K562 (cell line): ENCODE results near the gene C19orf85. TPM values are rescaled to one million over a fixed set of nuclear protein-coding genes. Genes with fewer than 3 reads are reported as not detected.

ENCODE experiments used
- ATAC-seq: fragments of 200-7000 bp; cut with Tn5 transposase; 3 replicates; pipeline ENCODE4 v1.9.1; 2020; ENCODE audit warnings: moderate library complexity
- BruUV-seq: library from RNA; stranded (reverse); fragments of 400-500 nt; replicated peaks from 2 replicates; lab custom pipeline; 2021; lab: Mats Ljungman, UMichigan
- CTCF ChIA-PET: fragments of 300-600 bp; formaldehyde crosslinking; extraction: SDS; loops from one replicate; lab custom pipeline; 2021; ENCODE audit warnings: low intra/inter-chr PET ratio; lab: Yijun Ruan, JAX
- POLR2A ChIA-PET: fragments of 300-600, 350-650 bp; sonication (Branson Sonifier 250); formaldehyde crosslinking; extraction: SDS; loops from one replicate; lab custom pipeline; 2021; ENCODE audit warnings: antibody characterized with exemption, inconsistent platforms; lab: Yijun Ruan, JAX
- DNase-seq, 4 experiments: peaks; one replicate each; pipeline versions ENCODE4 v3.0.0 to v3.0.0-alpha.2; 2011 to 2018; ENCODE audit warnings: low spot score in 3 of 4, mixed read lengths in 3 of 4; ENCODE audit errors: extremely low read depth in 1 of 4
- FAIRE-seq: peaks from 2 replicates; lab custom pipeline; 2011; peaks lifted over from hg19 to GRCh38; lab: Jason Lieb, UNC
- H2AFZ ChIP-seq: 2 replicates; pipeline ENCODE4 v1.6.0; 2011; ENCODE audit warnings: low read depth, low read length, control low read depth, inconsistent platforms
- H3K27ac ChIP-seq: fragments of 200-600 bp; 3 replicates; pipeline ENCODE4 v1.8.0; 2011; ENCODE audit warnings: low read depth, mild to moderate bottlenecking, control low read depth, inconsistent platforms, low read length, moderate library complexity, mixed read lengths; ENCODE audit errors: extremely low read depth
- H3K27me3 ChIP-seq, 2 experiments: fragments of 300-600 bp in 1 of 2; 2 replicates in 1 of 2; 3 replicates in 1 of 2; pipeline versions ENCODE4 v1.6.0 to v1.8.0; 2011; ENCODE audit warnings: inconsistent platforms in 2 of 2, low read length in 2 of 2, mild to moderate bottlenecking in 1 of 2, mixed read lengths in 1 of 2, moderate library complexity in 1 of 2; ENCODE audit not compliant: control insufficient read depth in 2 of 2, insufficient read depth in 2 of 2
- H3K36me3 ChIP-seq: fragments of 300-600 bp; 3 replicates; pipeline ENCODE4 v1.8.0; 2011; ENCODE audit warnings: mild to moderate bottlenecking, low read length, inconsistent platforms; ENCODE audit not compliant: control insufficient read depth, insufficient read depth
- H3K4me1 ChIP-seq, 2 experiments: fragments of 200-600 bp in 1 of 2; replicated peaks in 1 of 2; 2 replicates in 1 of 2; 3 replicates in 1 of 2; pipeline versions ENCODE4 v1.5.1 to v1.8.0; 2011; ENCODE audit warnings: inconsistent platforms in 2 of 2, low read length in 2 of 2, mild to moderate bottlenecking in 1 of 2, mixed read lengths in 1 of 2, moderate library complexity in 1 of 2; ENCODE audit not compliant: control insufficient read depth in 2 of 2, insufficient read depth in 2 of 2
- H3K4me2 ChIP-seq: 2 replicates; pipeline ENCODE4 v1.6.1; 2011; ENCODE audit warnings: low read length, control low read depth, inconsistent platforms, mixed read lengths; ENCODE audit not compliant: insufficient read depth
- H3K4me3 ChIP-seq: fragments of 200-600 bp; sonication (generic), shearing (Covaris generic); 2 replicates; pipeline ENCODE4 v1.5.1; 2016; ENCODE audit warnings: control low read depth, inconsistent platforms
- H3K79me2 ChIP-seq: fragments of 200-600 bp; 3 replicates; pipeline ENCODE4 v1.8.0; 2011; ENCODE audit warnings: low read length, inconsistent platforms; ENCODE audit not compliant: control insufficient read depth, insufficient read depth
- H3K9ac ChIP-seq, 2 experiments: 2 replicates each; pipeline versions ENCODE4 v1.6.0 to v1.6.1; 2011; ENCODE audit warnings: low read depth in 2 of 2, low read length in 2 of 2, control low read depth in 1 of 2, inconsistent platforms in 1 of 2, mild to moderate bottlenecking in 1 of 2, mixed read lengths in 1 of 2; ENCODE audit not compliant: insufficient read depth in 1 of 2
- H3K9me1 ChIP-seq: one replicate; pipeline ENCODE4 v1.6.0; 2011; ENCODE audit warnings: inconsistent platforms, mild to moderate bottlenecking, low read length, moderate library complexity; ENCODE audit not compliant: control insufficient read depth, insufficient read depth
- H3K9me3 ChIP-seq: replicated peaks from 2 replicates; pipeline ENCODE4 v1.5.1; 2011; ENCODE audit warnings: low read depth, low read length, inconsistent platforms; ENCODE audit not compliant: control insufficient read depth, insufficient read depth
- H4K20me1 ChIP-seq: replicated peaks from 2 replicates; pipeline ENCODE4 v1.6.1; 2011; ENCODE audit warnings: low read length, inconsistent platforms, mixed read lengths; ENCODE audit not compliant: control insufficient read depth, insufficient read depth
- BRF1 ChIP-seq: IDR thresholded peaks from 3 replicates; pipeline ENCODE4 v1.6.1; 2011; ENCODE audit warnings: borderline replicate concordance, mild to moderate bottlenecking; ENCODE audit not compliant: insufficient read length; ENCODE audit errors: extremely low read depth
- DNMT1 ChIP-seq: fragments of 450-650 bp; IDR thresholded peaks from 2 replicates; pipeline ENCODE4 v1.6.1; 2016; ENCODE audit warnings: antibody characterized with exemption, mild to moderate bottlenecking
- FOXM1 ChIP-seq, 2 experiments: fragments of 450-650 bp in 1 of 2; sonication (generic) in 1 of 2; formaldehyde crosslinking in 1 of 2; IDR thresholded peaks; 2 replicates each; pipeline versions ENCODE4 v1.6.1 to v1.9.0; 2017 to 2022; ENCODE audit warnings: low read depth in 2 of 2, mild to moderate bottlenecking in 2 of 2, missing genetic modification reagents in 1 of 2, moderate library complexity in 1 of 2
- NCOA1 ChIP-seq: fragments of 450-650 bp; IDR thresholded peaks from 2 replicates; pipeline ENCODE4 v1.6.1; 2016; ENCODE audit warnings: low read depth
- NR0B1 ChIP-seq: fragments of 450-650 bp; IDR thresholded peaks from one replicate; pipeline ENCODE4 v1.6.1; 2018; ENCODE audit warnings: mild to moderate bottlenecking, moderate library complexity; ENCODE audit not compliant: partially characterized antibody
- SMC3 ChIP-seq: conservative IDR thresholded peaks from 2 replicates; pipeline ENCODE4 v1.6.1; 2011; ENCODE audit warnings: low read depth, low read length, improper control_type of control experiment; ENCODE audit not compliant: insufficient read depth
- SRSF7 ChIP-seq: fragments of 200-400 bp; formaldehyde crosslinking; optimal IDR thresholded peaks from 2 replicates; pipeline ENCODE3; 2017; ENCODE audit warnings: mild to moderate bottlenecking, low read depth, low read length
- UBTF ChIP-seq, 2 experiments: IDR thresholded peaks; 2 replicates each; pipeline ENCODE4 v1.6.1; 2012; ENCODE audit warnings: improper control_type of control experiment in 2 of 2, low read depth in 2 of 2, low read length in 2 of 2, borderline replicate concordance in 1 of 2
- ZHX1 ChIP-seq: fragments of 150-350 bp; conservative IDR thresholded peaks from 2 replicates; pipeline ENCODE4 v1.6.1; 2014; ENCODE audit warnings: low read length
- ZKSCAN8 ChIP-seq: fragments of 200-800 bp; sonication (Bioruptor generic); IDR thresholded peaks from 2 replicates; pipeline ENCODE4 v1.6.1; 2016; ENCODE audit warnings: missing genetic modification characterization, missing compliant biosample characterization
- ZNF212 ChIP-seq: fragments of 450-650 bp; formaldehyde crosslinking; IDR thresholded peaks from 2 replicates; pipeline ENCODE4 v1.4.0; 2020; ENCODE audit warnings: mild to moderate bottlenecking
- ZNF398 ChIP-seq: fragments of 250-450 bp; sonication (Bioruptor Pico); IDR thresholded peaks from 2 replicates; pipeline ENCODE4 v1.8.0; 2021; ENCODE audit warnings: moderate library complexity, mild to moderate bottlenecking, inconsistent platforms
- ZNF583 ChIP-seq: fragments of 250-450 bp; sonication (Bioruptor Pico); IDR thresholded peaks from 2 replicates; pipeline ENCODE4 v1.4.0; 2020
- ZNF586 ChIP-seq: fragments of 450-650 bp; formaldehyde crosslinking; conservative IDR thresholded peaks from 2 replicates; pipeline ENCODE4 v1.4.0; 2020; ENCODE audit warnings: mild to moderate bottlenecking, moderate library complexity
- WGBS: fragments of 100-300 bp; shearing (Covaris generic); methylation state at CpG from one replicate; pipeline ENCODE4 v1.1.6; 2016; ENCODE audit warnings: low coverage, mixed read lengths; ENCODE audit not compliant: insufficient coverage; ENCODE audit errors: missing lambda C conversion rate; 5-methylcytosine and 5-hydroxymethylcytosine counted together
- in situ Hi-C: fragments of 300-500 bp; cut with MboI; formaldehyde crosslinking; loops from 4 replicates; pipeline ENCODE4 v1.15.0; 2018; ENCODE audit warnings: inconsistent platforms, mixed read lengths
- intact Hi-C: fragments of 100-400 bp; cut with micrococcal nuclease; formaldehyde crosslinking; loops from 2 replicates; pipeline ENCODE4 v1.14.2; 2022
- polyA plus RNA-seq, 8 experiments: library from polyadenylated mRNA; depleted of rRNA in 4 of 8; stranded (reverse) in 5 of 8; unstranded in 3 of 8; fragments of >200 nt; fragmentation: Nextera tagmentation in 2 of 8; fragmentation: Illumina TruSeq in 1 of 8; extraction: Ambion mirVana in 2 of 8; extraction: Trizol in 1 of 8; gene quantifications; 2 replicates each; pipeline versions ENCODE4 v1.2.1 to v1.2.3, GENCODE V29; 2011 to 2014; ENCODE audit warnings: inconsistent platforms in 1 of 8, missing spikeins in 1 of 8
- total RNA-seq, 7 experiments: library from RNA; depleted of rRNA in 6 of 7; stranded (reverse); fragments of >200 nt in 6 of 7; fragmentation: Illumina TruSeq in 2 of 7; extraction: Trizol in 2 of 7; gene quantifications; 2 replicates each; pipeline versions ENCODE4 v1.2.1 to v1.2.3, GENCODE V29; 2011 to 2021; ENCODE audit warnings: low replicate concordance in 1 of 7

Gene C19orf85
- total and polyA plus RNA-seq, 9 of the 15 experiments (the other 6 are each of a cell fraction or from before 2014, with no cell fraction given) = not detected

GRCh38 chr19:55481148-55481793, 16.7 kb upstream of the C19orf85 start:
- H2AFZ ChIP-seq = no peak overlapping the region
- no peak overlapping the region for H3K4me3 ChIP-seq
- H3K4me2 ChIP-seq = no peak overlapping the region
- peaks cover 31% of the 10 kb centered on the region for H3K79me2 ChIP-seq
- H3K36me3 ChIP-seq = peaks cover 32% of the 10 kb centered on the region
- H3K9me1 ChIP-seq = no peaks in the 10 kb centered on the region
- 95% methylated on average over 33 of the region's 52 CpGs for WGBS
- no peak overlapping the region for H3K27ac ChIP-seq
- in situ Hi-C loops = no loop called here
- FAIRE-seq = no peak
- no TSS peak for BruUV-seq
- ChIA-PET CTCF (no interaction called here), POLR2A (no interaction called here)
- no peak overlapping the region for H3K9ac ChIP-seq
- H3K27me3 ChIP-seq = no peaks in the 10 kb centered on the region
- H4K20me1 ChIP-seq = no peaks in the 10 kb centered on the region
- intact Hi-C loops = no loop called here
- H3K4me1 ChIP-seq = peaks cover 15 to 60% of the 10 kb centered on the region in 2 experiments
- ATAC-seq = no peak
- DNase-seq = no peak
- no peaks in the 10 kb centered on the region for H3K9me3 ChIP-seq
- TF ChIP-seq DNMT1 (no peak), NCOA1 (no peak), ZNF212 (no peak), ZNF586 (CRISPR knock-in tag) (no peak), UBTF (IDR thresholded peaks at IDR 0.05; ENCODE audit: borderline replicate concordance in 1 of 2, low read depth in 2 of 2, low read length in 2 of 2) (no peak), FOXM1 (IDR thresholded peaks at IDR 0.05; ENCODE audit: low read depth) (no peak), FOXM1 (CRISPR knock-in tag; IDR thresholded peaks at IDR 0.05; ENCODE audit: low read depth) (no peak), SMC3 (no peak), ZNF398 (CRISPR knock-in tag) (no peak), ZKSCAN8 (no peak), BRF1 (no peak), ZHX1 (no peak), NR0B1 (no peak), SRSF7 (no peak), ZNF583 (CRISPR knock-in tag) (no peak)
